GM21367 (cell line): Measurements from ENCODE around the gene ZYG11B.
"Not testable (repeated sequence)": the region's sequence is repeated elsewhere in the genome, so short reads cannot be mapped to it uniquely, and the experiment has no call there.

ENCODE experiments used
- ATAC-seq: cut with Tn5 transposase; IDR thresholded peaks from one replicate; pipeline ENCODE4 v1.9.1; 2021; ENCODE audit not compliant: unreplicated experiment

The ZYG11B gene

GRCh38 chr1:52751589-52752483 is 25.6 kb downstream of the ZYG11B start:
- ATAC-seq = no peak

GRCh38 chr1:52752484-52752826 is 26.2 kb downstream of the ZYG11B start:
- no peak for ATAC-seq

GRCh38 chr1:52753169-52753568 is 26.9 kb downstream of the ZYG11B start:
- ATAC-seq = no peak

- no peak for ATAC-seq
Observed at GRCh38 chr1:52756020-52756419, 29.8 kb downstream of the ZYG11B start.

GRCh38 chr1:52759908-52760307 is 33.7 kb downstream of the ZYG11B start:
- no peak for ATAC-seq

GRCh38 chr1:52767596-52768280 is 41.5 kb downstream of the ZYG11B start:
- no peak for ATAC-seq

- no peak for ATAC-seq
Observed at GRCh38 chr1:52769346-52770033, 43.2 kb downstream of the ZYG11B start.

- ATAC-seq = no peak
Observed at GRCh38 chr1:52771384-52771783, 45.1 kb downstream of the ZYG11B start.

- no peak for ATAC-seq
Observed at GRCh38 chr1:52786148-52786547, 59.9 kb downstream of the ZYG11B start.

- not testable (repeated sequence) for ATAC-seq
Observed at GRCh38 chr1:52790429-52790828, 64.2 kb downstream of the ZYG11B start.

- no peak for ATAC-seq
Observed at GRCh38 chr1:52792036-52792435, 65.8 kb downstream of the ZYG11B start.

GRCh38 chr1:52793717-52794116 is 67.5 kb downstream of the ZYG11B start:
- ATAC-seq = not testable (repeated sequence)

- ATAC-seq = no peak
Observed at GRCh38 chr1:52795464-52795863, 69.2 kb downstream of the ZYG11B start.

- no peak for ATAC-seq
Observed at GRCh38 chr1:52798331-52798730, 72.1 kb downstream of the ZYG11B start.

- ATAC-seq = no peak
Observed at GRCh38 chr1:52801011-52801410, 74.8 kb downstream of the ZYG11B start.

- not testable (repeated sequence) for ATAC-seq
Observed at GRCh38 chr1:52804083-52804482, 77.8 kb downstream of the ZYG11B start.

- ATAC-seq = no peak
Observed at GRCh38 chr1:52814465-52814864, 88.2 kb downstream of the ZYG11B start.

GRCh38 chr1:52820830-52821229 is 94.6 kb downstream of the ZYG11B start:
- not testable (repeated sequence) for ATAC-seq

- ATAC-seq = no peak
Observed at GRCh38 chr1:52825868-52826267, 99.6 kb downstream of the ZYG11B start.

GRCh38 chr1:52834798-52835197 is 108.5 kb downstream of the ZYG11B start:
- no peak for ATAC-seq

GRCh38 chr1:52836035-52836434 is 109.8 kb downstream of the ZYG11B start:
- no peak for ATAC-seq

- not testable (repeated sequence) for ATAC-seq
Observed at GRCh38 chr1:52839175-52839574, 112.9 kb downstream of the ZYG11B start.
